IMR-90 (cell line): ENCODE data around the gene WASHC1. TPM values are rescaled to one million over a fixed set of nuclear protein-coding genes. Genes with fewer than 3 reads are reported as not detected.
"Not testable (repeated sequence)": the region's sequence is repeated elsewhere in the genome, so short reads cannot be mapped to it uniquely, and the experiment has no call there.

Experiments used
- ATAC-seq: fragments of 200-7000 bp; cut with Tn5 transposase; 2 replicates; pipeline ENCODE4 v1.9.1; 2020; ENCODE audit warnings: low read depth, mild to moderate bottlenecking, moderate library complexity
- BruUV-seq: library from RNA; stranded (reverse); fragments of 400-500 nt; replicated peaks from 2 replicates; lab custom pipeline; 2021; lab: Mats Ljungman, UMichigan
- CTCF ChIA-PET: fragments of 300-600 bp; formaldehyde crosslinking; extraction: SDS; loops from one replicate; lab custom pipeline; 2021; ENCODE audit warnings: antibody characterized with exemption; lab: Yijun Ruan, JAX
- POLR2A ChIA-PET: fragments of 300-600 bp; sonication (Branson Sonifier 250); formaldehyde crosslinking; loops from one replicate; lab custom pipeline; 2022; ENCODE audit warnings: antibody characterized with exemption; ENCODE audit not compliant: unreplicated experiment; lab: Charles Lee
- DNase-seq: peaks from one replicate; pipeline ENCODE4 v3.0.0; 2013
- H2AFZ ChIP-seq: replicated peaks from 2 replicates; pipeline ENCODE3; 2013; ENCODE audit warnings: low read length, mild to moderate bottlenecking; ENCODE audit not compliant: poor library complexity
- H2AK5ac ChIP-seq: 2 replicates; pipeline ENCODE4 v1.6.1; 2013; ENCODE audit warnings: low read depth, low read length, inconsistent platforms
- H2AK9ac ChIP-seq: replicated peaks from 2 replicates; pipeline ENCODE3; 2013; ENCODE audit warnings: mild to moderate bottlenecking, low read depth, low read length, moderate library complexity; ENCODE audit not compliant: poor library complexity
- H2BK120ac ChIP-seq: 2 replicates; pipeline ENCODE4 v1.6.1; 2013; ENCODE audit warnings: low read depth, low read length, inconsistent platforms
- H2BK15ac ChIP-seq: 3 replicates; pipeline ENCODE4 v1.6.1; 2013; ENCODE audit warnings: low read depth, low read length, inconsistent platforms
- H2BK20ac ChIP-seq: 2 replicates; pipeline ENCODE4 v1.6.1; 2013; ENCODE audit warnings: low read depth, mild to moderate bottlenecking, inconsistent platforms, low read length, moderate library complexity
- H2BK5ac ChIP-seq: 2 replicates; pipeline ENCODE4 v1.6.1; 2013; ENCODE audit warnings: mild to moderate bottlenecking, low read depth, low read length, inconsistent platforms; ENCODE audit not compliant: poor library complexity, severe bottlenecking
- H3K14ac ChIP-seq: replicated peaks from 2 replicates; pipeline ENCODE4 v1.6.1; 2013; ENCODE audit warnings: low read depth, low read length, inconsistent platforms
- H3K18ac ChIP-seq: 2 replicates; pipeline ENCODE4 v1.6.1; 2013; ENCODE audit warnings: low read depth, low read length, control low read depth
- H3K23ac ChIP-seq: 2 replicates; pipeline ENCODE4 v1.6.1; 2013; ENCODE audit warnings: low read depth, low read length, inconsistent platforms
- H3K27ac ChIP-seq: 2 replicates; pipeline ENCODE4 v1.5.1; 2013; ENCODE audit warnings: mild to moderate bottlenecking, control low read depth, low read length; ENCODE audit not compliant: insufficient read depth
- H3K27me3 ChIP-seq: 2 replicates; pipeline ENCODE4 v1.6.1; 2013; ENCODE audit warnings: low read length; ENCODE audit not compliant: control insufficient read depth, insufficient read depth
- H3K36me3 ChIP-seq: 2 replicates; pipeline ENCODE4 v1.6.1; 2013; ENCODE audit warnings: low read length, mixed read lengths; ENCODE audit not compliant: control insufficient read depth, insufficient read depth
- H3K4ac ChIP-seq: 2 replicates; pipeline ENCODE4 v1.6.1; 2013; ENCODE audit warnings: low read depth, low read length, inconsistent platforms
- H3K4me1 ChIP-seq: 2 replicates; pipeline ENCODE4 v1.6.1; 2013; ENCODE audit warnings: low read length, mixed read lengths; ENCODE audit not compliant: control insufficient read depth, insufficient read depth
- H3K4me2 ChIP-seq: 2 replicates; pipeline ENCODE4 v1.6.1; 2013; ENCODE audit warnings: low read depth, mild to moderate bottlenecking, control low read depth, low read length, moderate library complexity
- H3K4me3 ChIP-seq: 2 replicates; pipeline ENCODE4 v1.5.1; 2013; ENCODE audit warnings: low read depth, mild to moderate bottlenecking, control low read depth, low read length, moderate library complexity; ENCODE audit not compliant: insufficient read depth
- H3K56ac ChIP-seq: 2 replicates; pipeline ENCODE4 v1.6.1; 2013; ENCODE audit warnings: low read length, inconsistent platforms; ENCODE audit not compliant: insufficient read depth; ENCODE audit errors: extremely low read depth
- H3K79me1 ChIP-seq, 2 experiments: 2 replicates each; pipeline ENCODE4 v1.6.1; 2013; ENCODE audit warnings: low read length in 2 of 2, inconsistent platforms in 1 of 2, low read depth in 1 of 2
- H3K9ac ChIP-seq: 2 replicates; pipeline ENCODE4 v1.6.1; 2013; ENCODE audit warnings: low read depth, low read length, control low read depth
- H3K9me1 ChIP-seq: 2 replicates; pipeline ENCODE4 v1.6.1; 2013; ENCODE audit warnings: low read length, inconsistent platforms; ENCODE audit not compliant: insufficient read depth
- H3K9me3 ChIP-seq: 2 replicates; pipeline ENCODE4 v1.6.1; 2013; ENCODE audit warnings: low read length; ENCODE audit not compliant: control insufficient read depth, insufficient read depth
- H4K20me1 ChIP-seq: 2 replicates; pipeline ENCODE4 v1.6.1; 2013; ENCODE audit warnings: low read length, inconsistent platforms; ENCODE audit not compliant: insufficient read depth
- H4K5ac ChIP-seq: 2 replicates; pipeline ENCODE4 v1.6.1; 2013; ENCODE audit warnings: mild to moderate bottlenecking, low read depth, low read length, control low read depth
- H4K8ac ChIP-seq, 2 experiments: 2 replicates each; pipeline ENCODE4 v1.6.1; 2013; ENCODE audit warnings: low read depth in 2 of 2, low read length in 2 of 2, control low read depth in 1 of 2, inconsistent platforms in 1 of 2
- H4K91ac ChIP-seq: 2 replicates; pipeline ENCODE4 v1.6.1; 2013; ENCODE audit warnings: low read depth, low read length, inconsistent platforms; ENCODE audit not compliant: insufficient read depth
- WGBS, 2 experiments: methylation state at CpG; one replicate each; pipeline versions ENCODE4 v1.1.5 to v1.1.7; 2013; ENCODE audit warnings: missing lambda C conversion rate in 2 of 2; ENCODE audit not compliant: insufficient read length in 1 of 2; ENCODE audit errors: extremely low coverage in 2 of 2; 5-methylcytosine and 5-hydroxymethylcytosine counted together
- dilution Hi-C: fragments of 300-500 bp; cut with HindIII; formaldehyde crosslinking; loops from one replicate; pipeline ENCODE4 v1.14.3; 2018; ENCODE audit warnings: low sequenced_read_pairs; ENCODE audit not compliant: unreplicated experiment
- in situ Hi-C: fragments of 300-500 bp; cut with MboI; formaldehyde crosslinking; loops from 3 replicates; pipeline ENCODE4 v1.14.3; 2019; ENCODE audit warnings: low sequenced_read_pairs, inconsistent platforms, mixed read lengths
- intact Hi-C: fragments of 100-400 bp; cut with micrococcal nuclease; formaldehyde crosslinking; loops from 2 replicates; pipeline ENCODE4 v1.10.0; 2022
- polyA plus RNA-seq, 3 experiments: library from polyadenylated mRNA; depleted of rRNA; stranded (reverse); fragments of >200 nt; gene quantifications; 2 replicates each; pipeline ENCODE4 v1.2.3, GENCODE V29; 2012; ENCODE audit warnings: low replicate concordance in 1 of 3
- total RNA-seq: library from RNA; depleted of rRNA; stranded (reverse); fragments of >200 nt; gene quantifications from 2 replicates; pipeline ENCODE4 v1.2.3, GENCODE V29; 2012

WASHC1 gene
- total and polyA plus RNA-seq, 2 of the 4 experiments (the other 2 are of a cell fraction): 3.0 to 13.7 TPM

DNA sequence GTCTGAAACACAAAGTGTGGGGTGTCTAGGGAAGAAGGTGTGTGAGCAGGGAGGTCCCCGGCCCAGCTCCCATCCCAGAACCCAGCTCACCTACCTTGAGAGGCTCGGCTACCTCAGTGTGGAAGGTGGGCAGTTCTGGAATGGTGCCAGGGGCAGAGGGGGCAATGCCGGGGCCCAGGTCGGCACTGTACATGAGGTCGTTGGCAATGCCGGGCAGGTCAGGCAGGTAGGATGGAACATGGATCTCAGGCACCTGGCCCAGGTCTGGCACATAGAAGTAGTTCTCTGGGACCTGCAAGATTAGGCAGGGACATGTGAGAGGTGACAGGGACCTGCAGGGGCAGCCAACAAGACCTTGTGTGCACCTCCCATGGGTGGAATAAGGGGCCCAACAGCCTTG is 12.4 kb downstream of the WASHC1 start:
- H2AK5ac ChIP-seq, DNase-seq, intact Hi-C loops, dilution Hi-C loops, H4K5ac ChIP-seq, H2BK120ac ChIP-seq, H3K4me3 ChIP-seq, H3K4me2 ChIP-seq, H3K56ac ChIP-seq, H3K4ac ChIP-seq, H3K36me3 ChIP-seq, H2BK20ac ChIP-seq, H2BK5ac ChIP-seq, H3K79me1 ChIP-seq, H2AK9ac ChIP-seq, H4K20me1 ChIP-seq, H3K23ac ChIP-seq, H2AFZ ChIP-seq, H2BK15ac ChIP-seq, BruUV-seq, H3K9ac ChIP-seq, H3K27ac ChIP-seq, H3K14ac ChIP-seq, CTCF ChIA-PET, H3K4me1 ChIP-seq, in situ Hi-C loops, ATAC-seq, H4K91ac ChIP-seq, H3K9me1 ChIP-seq, H4K8ac ChIP-seq, H3K27me3 ChIP-seq, POLR2A ChIA-PET, H3K18ac ChIP-seq, H3K9me3 ChIP-seq: not testable (repeated sequence)
- WGBS, 2 experiments: no CpG with 5 or more reads among the region's 6 CpGs

DNA sequence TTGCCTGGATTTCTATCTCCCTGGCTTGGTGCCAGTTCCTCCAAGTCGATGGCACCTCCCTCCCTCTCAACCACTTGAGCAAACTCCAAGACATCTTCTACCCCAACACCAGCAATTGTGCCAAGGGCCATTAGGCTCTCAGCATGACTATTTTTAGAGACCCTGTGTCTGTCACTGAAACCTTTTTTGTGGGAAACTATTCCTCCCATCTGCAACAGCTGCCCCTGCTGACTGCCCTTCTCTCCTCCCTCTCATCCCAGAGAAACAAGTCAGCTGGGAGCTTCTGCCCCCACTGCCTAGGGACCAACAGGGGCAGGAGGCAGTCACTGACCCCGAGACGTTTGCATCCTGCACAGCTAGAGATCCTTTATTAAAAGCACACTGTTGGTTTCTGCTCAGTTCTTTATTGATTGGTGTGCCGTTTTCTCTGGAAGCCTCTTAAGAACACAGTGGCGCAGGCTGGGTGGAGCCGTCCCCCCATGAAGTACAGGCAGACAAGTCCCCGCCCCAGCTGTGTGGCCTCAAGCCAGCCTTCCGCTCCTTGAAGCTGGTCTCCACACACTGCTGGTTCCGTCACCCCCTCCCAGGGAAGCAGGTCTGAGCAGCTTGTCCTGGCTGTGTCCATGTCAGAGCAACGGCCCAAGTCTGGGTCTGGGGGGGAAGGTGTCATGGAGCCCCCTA is 15.0 kb downstream of the WASHC1 start:
- POLR2A ChIA-PET, CTCF ChIA-PET, intact Hi-C loops: not testable (repeated sequence)

More for the DNA sequence above, 15.0 kb downstream of the WASHC1 start:
- H3K79me1 ChIP-seq, in situ Hi-C loops, H3K23ac ChIP-seq, H3K56ac ChIP-seq, H2AFZ ChIP-seq, H3K4me1 ChIP-seq, dilution Hi-C loops, H2AK5ac ChIP-seq, H3K4ac ChIP-seq, H2BK20ac ChIP-seq, H3K9me3 ChIP-seq, H3K9ac ChIP-seq, H3K9me1 ChIP-seq, H3K4me2 ChIP-seq, H4K20me1 ChIP-seq, H4K5ac ChIP-seq, H3K27ac ChIP-seq, H3K4me3 ChIP-seq, BruUV-seq, H2BK15ac ChIP-seq, H3K14ac ChIP-seq, DNase-seq, ATAC-seq, H2BK5ac ChIP-seq, H2AK9ac ChIP-seq, H4K91ac ChIP-seq, H4K8ac ChIP-seq, H3K27me3 ChIP-seq, H3K36me3 ChIP-seq, H3K18ac ChIP-seq, H2BK120ac ChIP-seq: not testable (repeated sequence)
- WGBS, 2 experiments: no CpG with 5 or more reads among the region's 10 CpGs
